Forelimb muscle (tissue), 1 donor: ENCODE data around the gene BLOC1S4. TPM values are rescaled to one million over a fixed set of nuclear protein-coding genes. Genes with fewer than 3 reads are reported as not detected.
"Not testable (repeated sequence)": the region's sequence is repeated elsewhere in the genome, so short reads cannot be mapped to it uniquely, and the experiment has no call there.

Source experiments
- DNase-seq: peaks from one replicate; pipeline ENCODE4 v3.0.0-alpha.2; 2013; ENCODE audit warnings: low read depth
- polyA plus RNA-seq: library from polyadenylated mRNA; unstranded; fragments of 120-200 nt; gene quantifications from one replicate; pipeline ENCODE4 v1.2.1, GENCODE V29; 2013; ENCODE audit not compliant: insufficient read length

BLOC1S4 gene, protein sequence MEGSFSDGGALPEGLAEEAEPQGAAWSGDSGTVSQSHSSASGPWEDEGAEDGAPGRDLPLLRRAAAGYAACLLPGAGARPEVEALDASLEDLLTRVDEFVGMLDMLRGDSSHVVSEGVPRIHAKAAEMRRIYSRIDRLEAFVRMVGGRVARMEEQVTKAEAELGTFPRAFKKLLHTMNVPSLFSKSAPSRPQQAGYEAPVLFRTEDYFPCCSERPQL
- 8.5 TPM for polyA plus RNA-seq

- peak; percentile 79 for DNase-seq
Observed at GRCh38 chr4:6716018-6716911, at the start of gene BLOC1S4. Gene BLOC1S4 (plus strand): TSS chr4:6716174. CDS start chr4:6716210, 36 bp downstream.

GRCh38 chr4:6668391-6668790 lies 47.6 kb upstream of the BLOC1S4 start:
- DNase-seq, result no peak

DNA sequence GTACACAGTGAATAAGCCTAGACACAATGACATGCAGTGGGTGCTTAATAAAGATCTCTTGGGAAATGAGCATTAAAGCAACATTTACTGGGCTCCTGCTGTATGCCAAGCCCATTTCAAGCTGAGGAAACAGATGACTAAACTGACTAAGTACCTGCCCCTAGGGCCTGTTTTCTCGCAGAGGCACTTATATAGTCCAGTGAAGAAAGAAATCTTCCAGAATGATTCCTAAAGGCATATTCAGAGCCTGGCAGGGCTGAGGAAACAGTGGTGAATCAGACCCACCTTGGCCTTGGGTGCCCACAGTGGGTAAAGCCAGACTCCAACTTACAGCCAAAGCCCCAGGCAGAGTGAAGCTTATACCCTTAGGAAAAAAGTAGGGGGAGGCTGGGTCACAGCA lies 44.3 kb upstream of the BLOC1S4 start:
- no peak for DNase-seq

GRCh38 chr4:6672131-6672530 lies 43.8 kb upstream of the BLOC1S4 start:
- no peak for DNase-seq

DNA sequence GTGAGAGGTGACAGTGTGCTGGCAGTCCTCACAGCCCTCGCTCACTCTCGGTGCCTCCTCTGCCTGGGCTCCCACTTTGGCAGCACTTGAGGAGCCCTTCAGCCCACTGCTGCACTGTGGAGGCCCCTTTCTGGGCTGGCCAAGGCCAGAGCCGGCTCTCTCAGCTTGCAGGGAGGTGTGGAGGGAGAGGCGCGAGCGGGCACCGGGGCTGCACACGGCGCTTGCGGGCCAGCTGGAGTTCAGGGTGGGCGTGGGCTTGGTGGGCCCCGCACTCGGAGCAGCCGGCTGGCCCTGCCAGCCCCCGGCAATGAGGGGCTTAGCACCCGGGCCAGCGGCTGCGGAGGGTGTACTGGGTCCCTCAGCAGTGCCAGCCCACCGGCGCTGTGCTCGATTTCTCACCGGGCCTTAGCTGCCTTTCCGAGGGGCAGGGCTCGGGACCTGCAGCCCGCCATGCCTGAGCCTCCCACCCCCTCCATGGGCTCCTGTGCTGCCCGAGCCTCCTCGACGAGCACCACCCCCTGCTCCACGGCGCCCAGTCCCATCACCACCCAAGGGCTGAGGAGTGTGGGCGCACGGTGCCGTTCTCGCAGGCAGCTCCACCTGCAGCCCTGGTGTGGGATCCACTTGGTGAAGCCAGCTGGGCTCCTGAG lies 43.3 kb upstream of the BLOC1S4 start:
- not testable (repeated sequence) for DNase-seq

GRCh38 chr4:6673191-6673659 lies 42.7 kb upstream of the BLOC1S4 start:
- not testable (repeated sequence) for DNase-seq

DNA sequence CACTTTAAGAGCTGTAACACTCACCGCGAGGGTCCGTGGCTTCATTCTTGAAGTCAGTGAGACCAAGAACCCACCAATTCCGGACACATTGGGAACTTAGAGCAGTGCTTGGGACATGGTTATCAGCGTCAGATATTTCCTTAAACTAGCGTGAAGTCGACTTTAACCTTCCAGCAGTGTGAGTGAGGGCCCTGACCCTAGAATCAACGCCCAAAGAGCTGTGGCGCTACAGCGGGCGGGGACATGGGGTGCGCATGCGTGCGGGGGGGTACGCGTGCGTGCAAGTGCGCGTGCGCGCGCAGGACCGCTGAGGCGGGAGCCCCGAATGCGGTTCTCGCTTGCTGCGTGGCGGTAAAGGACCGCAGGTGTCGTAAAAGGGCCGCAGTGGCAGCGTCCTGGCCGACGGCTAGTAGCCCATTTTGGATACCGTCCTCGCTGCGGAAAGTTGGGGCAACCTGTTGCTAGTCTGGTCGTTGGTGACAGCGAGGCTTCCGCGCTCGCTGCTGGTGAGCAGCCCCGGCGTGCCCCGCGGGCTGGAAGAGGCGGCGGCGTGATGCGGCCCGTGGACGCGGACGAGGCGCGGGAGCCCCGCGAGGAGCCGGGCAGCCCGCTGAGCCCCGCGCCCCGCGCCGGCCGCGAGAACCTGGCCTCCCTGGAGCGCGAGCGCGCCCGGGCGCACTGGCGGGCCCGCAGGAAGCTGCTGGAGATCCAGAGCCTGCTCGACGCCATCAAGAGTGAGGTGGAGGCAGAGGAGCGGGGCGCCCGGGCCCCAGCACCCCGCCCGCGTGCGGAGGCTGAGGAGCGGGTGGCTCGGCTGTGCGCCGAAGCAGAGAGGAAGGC lies 42.1 kb upstream of the BLOC1S4 start:
- DNase-seq, result peak; percentile 88

GRCh38 chr4:6674500-6675149 lies 41.3 kb upstream of the BLOC1S4 start:
- no peak for DNase-seq

DNA sequence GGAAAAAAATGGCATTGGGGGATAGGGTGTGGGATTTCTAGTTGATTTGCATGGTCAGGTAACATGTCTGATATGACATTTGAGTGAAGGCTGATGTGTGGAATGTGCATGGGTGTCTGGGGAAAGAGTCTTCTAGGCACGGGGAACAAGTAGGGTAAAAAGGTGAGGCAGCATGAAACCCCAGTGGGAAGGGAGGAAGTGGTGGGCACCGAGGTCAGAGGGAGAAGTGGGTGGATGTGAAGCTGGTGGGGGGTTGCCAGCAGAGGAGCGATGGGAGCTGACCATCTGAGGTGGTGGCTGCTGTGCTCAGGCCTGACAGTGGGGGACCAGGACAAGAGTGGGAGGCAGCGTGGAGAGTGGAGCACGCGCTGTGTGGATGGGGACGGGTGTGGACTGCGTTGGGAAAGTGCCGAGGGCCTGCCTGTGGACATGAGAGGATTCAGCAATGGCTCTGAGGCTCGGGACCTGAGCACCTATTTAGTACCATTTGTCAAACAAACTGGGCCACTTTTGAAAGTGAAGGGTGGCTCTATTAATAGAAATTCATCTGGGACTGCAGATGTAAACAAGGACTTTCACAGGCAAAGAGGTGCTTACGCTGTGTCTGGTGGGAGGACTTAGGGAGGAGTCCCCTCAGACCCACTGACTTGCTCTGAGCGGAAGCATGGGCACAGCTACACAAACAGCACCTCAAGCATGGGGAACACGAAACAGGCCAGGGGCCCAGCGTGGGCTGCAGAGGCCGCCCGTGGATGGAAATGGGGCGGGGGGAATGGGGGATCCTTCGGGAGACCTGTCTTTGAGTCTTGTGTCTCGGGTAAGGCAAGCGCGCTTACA lies 39.0 kb upstream of the BLOC1S4 start:
- DNase-seq, result no peak

- no peak for DNase-seq
Observed at GRCh38 chr4:6680372-6681034, 35.5 kb upstream of the BLOC1S4 start.

DNA sequence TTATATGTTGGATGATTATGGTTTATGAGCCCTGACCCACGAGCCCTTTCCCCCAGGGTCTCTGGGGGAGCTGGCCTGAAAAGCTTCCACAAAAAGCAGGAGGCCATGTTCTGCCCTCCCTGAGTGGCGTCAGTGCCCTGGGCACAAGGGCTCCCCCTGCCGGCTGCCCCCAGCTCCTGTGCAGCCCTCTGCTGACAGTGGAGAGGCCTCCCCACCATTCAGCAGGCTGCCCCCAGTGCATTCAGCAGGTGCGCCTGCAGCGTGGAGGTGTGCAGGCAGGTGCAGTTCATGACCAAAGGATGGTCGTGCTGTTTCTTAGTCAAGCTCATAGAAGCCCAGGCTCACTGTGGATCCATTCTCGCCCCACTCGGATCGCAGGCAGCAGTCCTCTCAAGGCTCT lies 34.8 kb upstream of the BLOC1S4 start:
- DNase-seq, result no peak

DNA sequence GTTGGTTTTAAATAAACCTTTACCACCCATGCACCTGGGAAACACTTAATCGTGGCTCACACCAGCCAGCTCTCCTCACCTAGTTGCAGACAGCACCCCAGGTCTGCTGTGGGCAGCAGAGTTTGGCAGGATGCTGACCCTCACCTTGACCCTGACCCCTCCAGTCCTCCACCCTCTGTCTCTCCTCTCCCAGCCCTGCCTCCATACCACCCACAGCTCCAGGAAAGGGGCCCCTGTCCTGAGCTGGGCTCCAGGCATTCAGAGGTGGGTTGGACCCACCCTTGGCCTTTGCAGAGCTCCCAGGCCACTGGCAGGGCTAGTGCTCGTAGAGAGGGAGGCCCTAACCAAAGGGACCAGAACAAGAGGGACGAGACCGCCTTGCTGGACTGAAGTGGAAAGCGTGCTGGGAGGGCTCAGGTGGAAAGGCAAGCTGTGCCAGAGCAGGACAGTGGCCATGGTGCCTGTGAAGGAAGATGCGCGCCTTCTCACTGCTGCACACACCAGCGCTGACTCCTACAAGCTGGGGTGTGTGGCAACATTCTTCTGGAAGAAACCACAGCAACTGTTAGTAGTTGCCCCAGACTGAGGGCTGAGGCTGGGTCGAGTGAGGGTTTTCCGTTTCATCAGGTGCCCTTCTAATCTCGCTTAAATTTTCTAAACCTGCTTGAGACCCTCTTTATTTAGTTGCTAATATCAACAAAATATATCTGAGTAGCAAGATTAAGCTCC lies 32.9 kb upstream of the BLOC1S4 start:
- no peak for DNase-seq

GRCh38 chr4:6684656-6685055 lies 31.3 kb upstream of the BLOC1S4 start:
- DNase-seq, result no peak

- no peak for DNase-seq
Observed at GRCh38 chr4:6686104-6686787, 29.7 kb upstream of the BLOC1S4 start.

- DNase-seq, result no peak
Observed at GRCh38 chr4:6687947-6688878, 27.8 kb upstream of the BLOC1S4 start.

- DNase-seq, result no peak
Observed at GRCh38 chr4:6688879-6689505, 27.0 kb upstream of the BLOC1S4 start.
